Measurements from ENCODE around the gene GRAMD1A. TPM values are rescaled to one million over a fixed set of nuclear protein-coding genes. Genes with fewer than 3 reads are reported as not detected.
"Not testable (repeated sequence)": the region's sequence is repeated elsewhere in the genome, so short reads cannot be mapped to it uniquely, and the experiment has no call there.

Gene GRAMD1A
- total RNA-seq, 4 donors from 2014 or later, result 38.8 to 45.1 (median 43.7) TPM

DNA sequence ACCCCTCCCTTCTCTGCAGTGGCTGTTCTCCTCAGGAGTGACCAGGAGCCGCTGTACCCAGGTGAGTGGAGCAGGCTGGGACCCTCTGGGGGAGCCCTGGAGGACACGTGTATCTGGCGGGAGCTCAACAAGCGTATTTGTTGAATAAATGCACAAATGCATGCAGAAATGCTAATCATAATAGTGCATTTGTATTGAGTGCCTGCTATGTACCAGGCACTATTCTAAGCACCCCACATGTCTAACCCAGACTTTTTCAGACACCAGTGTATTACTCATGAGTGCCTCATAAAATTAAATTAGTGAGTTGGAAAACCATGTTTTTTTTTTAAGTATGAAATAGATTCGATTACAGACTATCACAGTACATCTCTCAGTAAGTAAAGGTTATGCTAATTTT lies 49.3 kb downstream of the GRAMD1A start:
- Histone ChIP-seq H3K27me3 (no peaks in the 10 kb centered on the region), H3K36me3 (no peaks in the 10 kb centered on the region), H3K4me1 (peaks cover 49 to 53% of the 10 kb centered on the region in 2 donors), H3K4me3 (peak overlapping the region in 3 of 4 donors; percentile 29 to 46 (median 34)), H3K27ac (peak overlapping the region; percentile 97 to 98 (median 98)), H3K9me3 (no peaks in the 10 kb centered on the region)
- in situ Hi-C loops (cut with MboI; ENCODE audit: low sequenced_read_pairs in 4 of 4), result loop anchor here in 1 of 4 donors (10.0 kb wide), 1 partner anchor 45 kb away; no protein-coding TSS in a partner anchor
- TF ChIP-seq POLR2A (IDR thresholded peaks at IDR 0.05), result no peak
- TF ChIP-seq, protein P1, sequence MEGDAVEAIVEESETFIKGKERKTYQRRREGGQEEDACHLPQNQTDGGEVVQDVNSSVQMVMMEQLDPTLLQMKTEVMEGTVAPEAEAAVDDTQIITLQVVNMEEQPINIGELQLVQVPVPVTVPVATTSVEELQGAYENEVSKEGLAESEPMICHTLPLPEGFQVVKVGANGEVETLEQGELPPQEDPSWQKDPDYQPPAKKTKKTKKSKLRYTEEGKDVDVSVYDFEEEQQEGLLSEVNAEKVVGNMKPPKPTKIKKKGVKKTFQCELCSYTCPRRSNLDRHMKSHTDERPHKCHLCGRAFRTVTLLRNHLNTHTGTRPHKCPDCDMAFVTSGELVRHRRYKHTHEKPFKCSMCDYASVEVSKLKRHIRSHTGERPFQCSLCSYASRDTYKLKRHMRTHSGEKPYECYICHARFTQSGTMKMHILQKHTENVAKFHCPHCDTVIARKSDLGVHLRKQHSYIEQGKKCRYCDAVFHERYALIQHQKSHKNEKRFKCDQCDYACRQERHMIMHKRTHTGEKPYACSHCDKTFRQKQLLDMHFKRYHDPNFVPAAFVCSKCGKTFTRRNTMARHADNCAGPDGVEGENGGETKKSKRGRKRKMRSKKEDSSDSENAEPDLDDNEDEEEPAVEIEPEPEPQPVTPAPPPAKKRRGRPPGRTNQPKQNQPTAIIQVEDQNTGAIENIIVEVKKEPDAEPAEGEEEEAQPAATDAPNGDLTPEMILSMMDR (IDR thresholded peaks at IDR 0.05 in 4 of 5, conservative IDR thresholded peaks at IDR 0.05 in 1 of 5), result no peak
- intact Hi-C loops (cut with DNase I; ENCODE audit: low total_unique reads), result no loop called here
- no peak for ATAC-seq
- DNase-seq, result no peak

DNA sequence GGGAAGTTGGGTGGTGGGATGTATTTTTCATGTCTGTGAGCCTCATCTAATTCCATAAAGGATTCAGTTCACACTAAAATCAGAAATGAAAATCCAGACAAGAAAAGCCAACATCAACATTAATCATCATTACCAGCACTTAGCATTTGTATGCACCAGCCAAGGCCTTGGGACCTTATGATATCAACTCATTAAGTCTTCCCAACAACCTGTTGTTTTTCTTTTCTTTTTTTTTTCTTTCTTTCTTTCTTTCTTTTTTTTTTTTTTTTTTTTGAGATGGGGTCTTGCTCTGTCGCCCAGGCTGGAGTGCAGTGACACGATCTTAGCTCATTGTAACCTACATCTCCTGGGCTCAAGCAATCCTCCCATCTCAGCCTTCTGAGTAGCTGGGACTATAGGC lies 50.5 kb downstream of the GRAMD1A start:
- DNase-seq; in situ Hi-C loops (cut with MboI; ENCODE audit: low sequenced_read_pairs in 4 of 4); ATAC-seq; H3K27me3 ChIP-seq; H3K4me3 ChIP-seq; H3K9me3 ChIP-seq; H3K36me3 ChIP-seq; intact Hi-C loops (cut with DNase I; ENCODE audit: low total_unique reads): not testable (repeated sequence)
- H3K4me1 ChIP-seq, result peaks cover 49% of the 10 kb centered on the region in 2 donors
- H3K27ac ChIP-seq, result peak overlapping the region; percentile 97 to 98 (median 98)

DNA sequence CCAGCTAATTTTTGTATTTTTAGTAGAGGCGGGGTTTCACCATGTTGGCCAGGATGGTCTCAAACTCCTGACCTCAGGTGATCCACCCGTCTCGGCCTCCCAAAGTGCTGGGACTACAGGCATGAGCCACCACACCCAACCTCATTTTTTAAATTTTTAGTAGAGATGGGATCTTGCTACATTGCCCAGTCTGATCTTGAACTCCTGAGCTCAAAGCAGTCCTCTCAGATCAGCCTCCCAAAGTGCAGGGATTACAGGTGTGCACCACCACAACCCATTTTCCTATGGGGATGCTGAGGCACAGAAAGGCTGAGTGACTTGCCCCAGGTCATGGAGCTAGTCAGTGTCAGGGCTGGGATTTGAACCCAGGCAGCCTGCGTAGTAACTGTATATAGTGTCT lies 51.1 kb downstream of the GRAMD1A start:
- H3K4me3 ChIP-seq; ATAC-seq; DNase-seq; H3K36me3 ChIP-seq; in situ Hi-C loops (cut with MboI; ENCODE audit: low sequenced_read_pairs in 4 of 4); H3K9me3 ChIP-seq; H3K27me3 ChIP-seq; intact Hi-C loops (cut with DNase I; ENCODE audit: low total_unique reads): not testable (repeated sequence)
- Histone ChIP-seq H3K27ac (peak overlapping the region; percentile 97 to 98 (median 98)), H3K4me1 (peaks cover 50 to 56% of the 10 kb centered on the region in 2 donors)

DNA sequence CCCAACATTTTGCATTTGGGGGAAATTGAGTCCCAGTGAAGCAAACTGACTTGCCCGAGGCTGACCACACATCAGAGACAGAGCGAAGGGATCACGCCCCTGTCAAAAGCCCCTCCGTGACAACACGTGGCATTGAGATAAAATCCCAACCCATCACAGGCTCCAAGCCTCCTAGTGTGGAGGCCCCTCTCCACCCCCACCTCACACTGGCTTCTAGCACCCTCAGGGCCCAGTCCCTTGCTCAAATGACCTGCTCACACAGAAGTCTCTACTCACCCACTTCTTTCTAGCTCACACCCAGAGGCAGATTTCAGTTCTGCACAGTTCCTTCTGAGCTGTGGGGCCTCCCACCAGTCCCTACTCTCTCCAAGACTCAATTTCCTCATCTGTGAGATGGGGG lies 51.7 kb downstream of the GRAMD1A start:
- H3K4me3 ChIP-seq, result no peak overlapping the region

DNA sequence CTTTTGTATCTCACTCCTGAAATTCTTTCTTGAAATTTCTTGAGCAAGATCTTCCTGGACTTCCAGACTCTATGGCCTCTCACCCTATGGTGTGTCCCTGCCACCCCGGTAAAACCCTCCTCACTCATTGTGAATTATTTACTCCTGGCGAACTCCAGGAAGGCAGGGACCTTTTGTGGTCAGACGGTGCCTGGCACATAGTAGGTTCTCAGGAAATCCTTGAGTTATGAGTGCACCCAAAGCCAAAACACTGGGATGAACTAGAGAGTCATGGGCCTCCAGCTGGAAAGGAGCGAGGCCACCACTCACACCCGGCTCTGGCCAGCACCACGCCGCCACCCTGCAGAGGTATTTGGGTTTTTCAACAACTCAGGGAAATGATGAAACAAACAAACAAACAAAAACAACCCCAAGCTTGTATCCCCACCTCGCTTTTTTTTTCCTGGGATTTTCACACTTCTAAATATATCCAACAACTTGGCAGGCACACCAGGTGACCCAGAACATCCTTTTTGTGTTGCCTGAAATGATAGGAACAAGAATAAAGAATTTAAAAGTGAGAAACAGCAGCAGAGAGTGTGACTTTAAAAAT lies 52.6 kb downstream of the GRAMD1A start:
- peak overlapping the region; percentile 97 to 98 (median 98) for H3K27ac ChIP-seq
- intact Hi-C loops (cut with DNase I; ENCODE audit: low total_unique reads), result no loop called here
- H3K36me3 ChIP-seq, result no peaks in the 10 kb centered on the region
- peaks cover 52 to 55% of the 10 kb centered on the region in 2 donors for H3K4me1 ChIP-seq
- H3K4me3 ChIP-seq, result no peak overlapping the region
- DNase-seq (peak; percentile 70 to 77), ATAC-seq (peak; percentile 53 to 67)
- in situ Hi-C loops (cut with MboI; ENCODE audit: low sequenced_read_pairs in 4 of 4), result no loop called here
- H3K27me3 ChIP-seq, result no peaks in the 10 kb centered on the region
- no peaks in the 10 kb centered on the region for H3K9me3 ChIP-seq
- TF ChIP-seq, protein P1 (IDR thresholded peaks at IDR 0.05 in 4 of 5, conservative IDR thresholded peaks at IDR 0.05 in 1 of 5), result no peak
- no peak for TF ChIP-seq POLR2A (IDR thresholded peaks at IDR 0.05)

More for the DNA sequence above, 51.7 kb downstream of the GRAMD1A start:
- in situ Hi-C loops (cut with MboI; ENCODE audit: low sequenced_read_pairs in 4 of 4), result no loop called here
- no peak for TF ChIP-seq POLR2A (IDR thresholded peaks at IDR 0.05)
- Histone ChIP-seq H3K9me3 (no peaks in the 10 kb centered on the region), H3K36me3 (no peaks in the 10 kb centered on the region), H3K27ac (peak overlapping the region; percentile 97 to 98 (median 98)), H3K4me1 (peaks cover 53 to 61% of the 10 kb centered on the region in 2 donors), H3K27me3 (no peaks in the 10 kb centered on the region)
- ATAC-seq, result no peak
- intact Hi-C loops (cut with DNase I; ENCODE audit: low total_unique reads), result no loop called here
- DNase-seq, result no peak

DNA sequence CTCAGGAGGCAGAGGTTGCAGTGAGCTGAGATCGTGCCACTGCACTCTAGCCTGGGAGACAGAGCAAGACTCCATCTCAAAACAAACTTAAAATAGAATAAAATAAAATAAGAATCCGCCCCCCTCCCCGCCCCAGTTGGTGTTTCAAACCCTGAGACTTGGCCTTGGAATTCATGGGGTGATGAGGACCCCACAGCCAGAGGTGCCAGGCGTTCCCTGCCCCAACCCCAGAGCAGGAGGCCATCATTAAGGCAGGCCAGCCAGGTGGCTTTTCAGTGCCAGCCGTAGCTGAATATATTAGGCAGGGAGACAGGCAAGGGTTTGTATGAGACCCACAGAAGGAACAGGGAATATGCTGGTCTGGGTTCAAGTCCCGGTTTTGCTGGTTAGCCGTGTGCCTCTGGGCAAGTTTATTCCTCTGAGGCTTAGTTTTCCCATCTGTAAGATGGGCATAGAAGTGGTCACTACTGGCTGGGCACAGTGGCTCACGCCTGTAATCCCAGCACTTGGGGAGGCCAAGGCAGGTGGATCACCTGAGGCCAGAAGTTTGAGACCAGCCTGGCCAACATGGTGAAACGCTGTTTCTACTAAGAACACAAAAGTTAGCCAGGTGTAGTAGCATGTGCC lies 53.7 kb downstream of the GRAMD1A start:
- in situ Hi-C loops (cut with MboI; ENCODE audit: low sequenced_read_pairs in 4 of 4), result no loop called here
- Histone ChIP-seq H3K4me3 (no peak overlapping the region), H3K27ac (peak overlapping the region; percentile 97 to 98 (median 98)), H3K4me1 (peaks cover 43 to 44% of the 10 kb centered on the region in 2 donors), H3K36me3 (no peaks in the 10 kb centered on the region), H3K9me3 (no peaks in the 10 kb centered on the region), H3K27me3 (no peaks in the 10 kb centered on the region)
- ATAC-seq (no peak), DNase-seq (peak in 1 of 2 donors; percentile 12)
- intact Hi-C loops (cut with DNase I; ENCODE audit: low total_unique reads), result no loop called here
- no peak for TF ChIP-seq POLR2A (IDR thresholded peaks at IDR 0.05)
- TF ChIP-seq, protein P1 (IDR thresholded peaks at IDR 0.05 in 4 of 5, conservative IDR thresholded peaks at IDR 0.05 in 1 of 5), result no peak

Data from gastrocnemius medialis (tissue), 4 donors.